Effector memory CD4-positive, alpha-beta T cell (primary cell): Measurements from ENCODE around the gene TWSG1.
A peak's percentile ranks its signal among the peaks of the same experiment; 100 is the strongest.

Experiments
- DNase-seq, 3 donors: peaks; one replicate each; pipeline ENCODE4 v3.0.0-alpha.2; 2020
- H3K27ac ChIP-seq: 2 replicates; pipeline ENCODE4 v1.7.0; 2013; ENCODE audit warnings: mild to moderate bottlenecking, low read length, moderate library complexity; ENCODE audit not compliant: insufficient read depth, poor library complexity, severe bottlenecking
- H3K27me3 ChIP-seq: replicated peaks from 2 replicates; pipeline ENCODE4 v1.7.0; 2013; ENCODE audit warnings: mild to moderate bottlenecking, low read length; ENCODE audit not compliant: insufficient read depth, control insufficient read depth, poor library complexity, severe bottlenecking
- H3K36me3 ChIP-seq: 2 replicates; pipeline ENCODE4 v1.7.0; 2013; ENCODE audit warnings: mild to moderate bottlenecking, low read length, moderate library complexity; ENCODE audit not compliant: control insufficient read depth, insufficient read depth
- H3K4me1 ChIP-seq: 2 replicates; pipeline ENCODE4 v1.7.0; 2013; ENCODE audit warnings: low read length, mild to moderate bottlenecking; ENCODE audit not compliant: control insufficient read depth, insufficient read depth, poor library complexity, severe bottlenecking
- H3K4me3 ChIP-seq: 2 replicates; pipeline ENCODE4 v1.7.0; 2013; ENCODE audit warnings: low read length, low read depth, mild to moderate bottlenecking; ENCODE audit not compliant: insufficient read depth, poor library complexity, severe bottlenecking
- H3K9me3 ChIP-seq: 2 replicates; pipeline ENCODE4 v1.7.0; 2013; ENCODE audit warnings: mild to moderate bottlenecking, low read length, moderate library complexity; ENCODE audit not compliant: control insufficient read depth
- total RNA-seq, 3 donors: gene quantifications; one replicate each; lab custom pipeline; 2026; lab: John Stamatoyannopoulos, UW

The TWSG1 gene
- 3.7 to 4.7 (median 4.3) reads per million in 3 donors for total RNA-seq

DNA sequence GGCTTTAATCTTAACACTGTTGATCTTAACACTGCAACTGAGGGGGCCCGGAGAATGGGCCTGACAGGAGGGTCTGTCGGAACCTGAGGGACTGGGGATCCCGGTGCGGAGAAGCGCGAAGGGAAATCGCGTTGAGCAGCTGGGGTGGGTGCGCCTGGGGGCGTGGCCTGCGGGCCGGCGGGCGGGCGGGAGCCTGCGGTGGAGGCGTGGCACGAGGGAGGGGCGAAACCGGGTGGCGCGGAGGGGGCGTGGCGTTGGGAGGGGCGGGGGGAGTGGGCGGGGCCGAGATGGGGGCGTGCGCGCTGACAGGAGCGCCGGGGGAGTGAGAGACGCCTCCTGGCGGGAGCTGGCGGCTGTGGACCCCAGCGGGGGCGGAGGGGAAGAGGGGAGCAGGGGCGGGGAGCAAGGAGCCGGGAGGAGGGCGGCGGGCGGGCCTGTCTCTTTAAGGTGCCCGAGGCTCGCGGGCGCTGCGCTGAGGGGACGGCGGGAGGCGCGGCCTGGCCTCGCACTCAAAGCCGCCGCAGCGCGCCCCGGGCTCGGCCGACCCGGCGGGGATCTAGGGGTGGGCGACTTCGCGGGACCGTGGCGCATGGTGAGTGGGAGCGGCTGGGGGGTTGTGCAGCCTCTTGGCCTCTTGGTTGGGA is at the start of gene TWSG1:
Gene TWSG1, plus strand, starts transcription at position 445 of the 644 bp plus-strand sequence. CDS start 2,457 bp downstream, outside the sequence.
- no peaks in the 10 kb centered on the region for H3K36me3 ChIP-seq
- H3K27ac ChIP-seq = peak within 1 kb of the TSS; percentile 66
- no peaks in the 10 kb centered on the region for H3K27me3 ChIP-seq
- no peaks in the 10 kb centered on the region for H3K9me3 ChIP-seq
- DNase-seq = peak; percentile 89 to 92 (median 89)
- H3K4me3 ChIP-seq = peak within 1 kb of the TSS; percentile 90
- peaks cover 8% of the 10 kb centered on the region for H3K4me1 ChIP-seq

DNA sequence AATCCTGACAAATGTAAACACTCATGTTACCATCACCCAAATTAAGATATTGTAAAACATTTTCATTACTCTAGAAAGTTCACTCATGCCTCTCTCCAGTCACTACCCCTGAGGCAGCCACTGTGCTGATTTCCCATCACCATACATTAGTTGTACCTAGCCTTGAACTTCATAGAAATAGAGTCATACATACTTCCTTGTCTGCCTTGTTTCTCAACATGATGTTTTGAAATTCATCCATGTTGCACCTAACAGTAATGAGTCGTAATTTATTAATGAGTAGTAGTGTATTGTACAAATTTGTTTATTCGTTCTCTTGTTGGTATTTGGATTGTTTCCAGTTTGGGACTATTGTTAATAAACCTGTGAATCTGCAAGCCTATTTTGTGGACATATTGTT is 49.0 kb upstream of the TWSG1 start:
- Histone ChIP-seq H3K27me3 (no peaks in the 10 kb centered on the region), H3K27ac (no peak overlapping the region), H3K4me1 (no peaks in the 10 kb centered on the region), H3K4me3 (no peak overlapping the region), H3K9me3 (peaks cover 2% of the 10 kb centered on the region), H3K36me3 (peaks cover 7% of the 10 kb centered on the region)
- no peak for DNase-seq

GRCh38 chr18:9287036-9287435 is 47.5 kb upstream of the TWSG1 start:
- peaks cover 3% of the 10 kb centered on the region for H3K9me3 ChIP-seq
- no peak overlapping the region for H3K4me3 ChIP-seq
- H3K4me1 ChIP-seq = no peaks in the 10 kb centered on the region
- H3K27ac ChIP-seq = no peak overlapping the region
- no peak for DNase-seq
- H3K36me3 ChIP-seq = no peaks in the 10 kb centered on the region
- no peaks in the 10 kb centered on the region for H3K27me3 ChIP-seq

- H3K9me3 ChIP-seq = peaks cover 3% of the 10 kb centered on the region
- H3K36me3 ChIP-seq = no peaks in the 10 kb centered on the region
- no peak for DNase-seq
- H3K27ac ChIP-seq = no peak overlapping the region
- no peaks in the 10 kb centered on the region for H3K4me1 ChIP-seq
- no peak overlapping the region for H3K4me3 ChIP-seq
- H3K27me3 ChIP-seq = no peaks in the 10 kb centered on the region
Measured at GRCh38 chr18:9289698-9290097, 44.9 kb upstream of the TWSG1 start.

GRCh38 chr18:9290156-9290555 is 44.4 kb upstream of the TWSG1 start:
- no peak for DNase-seq
- Histone ChIP-seq H3K36me3 (no peaks in the 10 kb centered on the region), H3K4me1 (no peaks in the 10 kb centered on the region), H3K9me3 (peaks cover 3% of the 10 kb centered on the region), H3K4me3 (no peak overlapping the region), H3K27ac (no peak overlapping the region), H3K27me3 (no peaks in the 10 kb centered on the region)

DNA sequence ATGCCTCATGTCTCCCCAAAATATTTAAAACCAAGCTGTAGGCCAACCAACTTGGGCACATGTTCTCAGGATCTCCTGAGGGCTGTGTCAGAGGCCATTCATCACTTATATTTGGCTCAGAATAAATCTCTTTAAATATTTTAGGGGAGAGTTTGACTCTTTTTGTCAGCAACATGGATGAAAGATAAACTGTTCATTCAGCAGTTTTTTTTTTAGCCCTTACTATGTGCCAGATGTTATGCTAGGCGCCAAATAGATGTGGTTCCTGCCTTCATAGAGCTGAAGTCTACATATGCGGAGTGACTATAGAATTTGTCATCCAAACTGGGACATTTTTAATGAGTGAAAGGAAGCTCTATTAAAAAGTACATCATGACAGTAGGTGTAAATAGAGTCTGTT is 42.5 kb upstream of the TWSG1 start:
- H3K27ac ChIP-seq = no peak overlapping the region
- no peaks in the 10 kb centered on the region for H3K36me3 ChIP-seq
- no peak for DNase-seq
- H3K4me3 ChIP-seq = no peak overlapping the region
- H3K4me1 ChIP-seq = no peaks in the 10 kb centered on the region
- no peaks in the 10 kb centered on the region for H3K27me3 ChIP-seq
- peaks cover 3% of the 10 kb centered on the region for H3K9me3 ChIP-seq

- DNase-seq = no peak
- no peaks in the 10 kb centered on the region for H3K27me3 ChIP-seq
- peaks cover 3% of the 10 kb centered on the region for H3K9me3 ChIP-seq
- no peak overlapping the region for H3K27ac ChIP-seq
- no peak overlapping the region for H3K4me3 ChIP-seq
- H3K36me3 ChIP-seq = no peaks in the 10 kb centered on the region
- H3K4me1 ChIP-seq = no peaks in the 10 kb centered on the region
Measured at GRCh38 chr18:9293948-9294347, 40.6 kb upstream of the TWSG1 start.

GRCh38 chr18:9296233-9297006 is 38.2 kb upstream of the TWSG1 start:
- H3K27me3 ChIP-seq = no peaks in the 10 kb centered on the region
- no peaks in the 10 kb centered on the region for H3K36me3 ChIP-seq
- no peaks in the 10 kb centered on the region for H3K9me3 ChIP-seq
- H3K4me3 ChIP-seq = no peak overlapping the region
- H3K4me1 ChIP-seq = no peaks in the 10 kb centered on the region
- no peak overlapping the region for H3K27ac ChIP-seq
- DNase-seq = no peak

- Histone ChIP-seq H3K27ac (no peak overlapping the region), H3K27me3 (no peaks in the 10 kb centered on the region), H3K4me3 (no peak overlapping the region), H3K4me1 (no peaks in the 10 kb centered on the region), H3K9me3 (no peaks in the 10 kb centered on the region), H3K36me3 (no peaks in the 10 kb centered on the region)
- no peak for DNase-seq
Measured at GRCh38 chr18:9297007-9297393, 37.6 kb upstream of the TWSG1 start.

- no peak overlapping the region for H3K27ac ChIP-seq
- DNase-seq = no peak
- no peak overlapping the region for H3K4me3 ChIP-seq
- H3K27me3 ChIP-seq = no peaks in the 10 kb centered on the region
- H3K9me3 ChIP-seq = peaks cover 7% of the 10 kb centered on the region
- no peaks in the 10 kb centered on the region for H3K36me3 ChIP-seq
- H3K4me1 ChIP-seq = no peaks in the 10 kb centered on the region
Measured at GRCh38 chr18:9304388-9305070, 30.0 kb upstream of the TWSG1 start.
